Measurements from ENCODE around the gene LYRM9. TPM values are rescaled to one million over a fixed set of nuclear protein-coding genes. Genes with fewer than 3 reads are reported as not detected.

LYRM9 gene
- total and polyA plus RNA-seq, 5 donors from 2014 or later = 7.5 to 18.4 (median 15.8) TPM

DNA sequence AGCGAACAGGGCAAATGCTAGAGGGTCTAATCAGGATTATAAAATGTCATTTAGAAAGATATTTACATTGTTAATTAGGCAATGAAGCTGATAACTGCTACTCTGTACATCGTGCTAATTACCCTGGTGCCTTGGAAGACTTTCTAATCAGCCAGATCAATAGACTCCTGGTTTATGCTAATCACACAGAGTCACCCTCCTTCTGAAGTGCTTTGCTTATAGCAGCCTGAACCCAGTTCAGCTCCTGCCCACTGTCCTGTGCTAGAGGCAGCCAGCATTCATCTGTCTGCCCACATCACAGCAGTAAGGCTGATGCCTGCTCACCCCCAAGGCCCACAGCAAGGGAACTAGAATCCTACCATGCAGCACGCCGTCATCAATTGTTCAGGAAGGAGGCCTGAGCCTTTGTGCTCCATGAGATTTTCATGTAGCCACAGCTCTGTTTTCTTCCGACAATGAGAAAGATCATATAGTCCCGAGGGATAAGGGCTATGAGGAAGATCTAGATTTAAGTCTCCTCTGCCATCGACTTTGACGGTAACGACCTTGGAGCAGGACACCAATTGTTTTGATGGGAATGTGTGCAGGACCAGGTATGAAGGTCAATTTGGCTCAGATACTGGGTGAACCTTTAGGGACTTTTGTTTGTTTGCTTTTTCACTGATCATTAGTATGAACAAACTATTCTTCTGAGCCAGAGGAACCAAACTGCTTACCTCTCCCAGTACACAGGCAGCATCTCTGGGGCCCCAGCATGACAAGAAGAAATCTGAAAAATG is 12.5 kb upstream of the LYRM9 start:
- H3K9me3 Mint-ChIP-seq = peaks cover 0 to 2% (median 0%) of the 10 kb centered on the region in 7 donors
- no peak overlapping the region for H3K4me3 ChIP-seq (ENCODE audit: low read depth, low read length)
- H3K4me1 ChIP-seq (ENCODE audit: control insufficient read depth, insufficient read depth, low read length, poor library complexity, severe bottlenecking) = no peaks in the 10 kb centered on the region
- H3K4me1 Mint-ChIP-seq = no peaks in the 10 kb centered on the region
- no peak overlapping the region for H3K27ac Mint-ChIP-seq
- no peaks in the 10 kb centered on the region for H3K9me3 ChIP-seq (ENCODE audit: control insufficient read depth in 2 of 2, low read length in 2 of 2)
- H3K27me3 ChIP-seq (ENCODE audit: control insufficient read depth, insufficient read depth, low read length) = peaks cover 19% of the 10 kb centered on the region
- ATAC-seq (ENCODE audit: low read depth in 2 of 2) = no peak
- peaks cover 26% of the 10 kb centered on the region for H3K27me3 Mint-ChIP-seq
- no peak overlapping the region for H3K27ac ChIP-seq (ENCODE audit: insufficient read depth, low read length, poor library complexity, severe bottlenecking)
- H3K36me3 ChIP-seq (ENCODE audit: control insufficient read depth, insufficient read depth, low read length) = no peaks in the 10 kb centered on the region
- H3K36me3 Mint-ChIP-seq = no peaks in the 10 kb centered on the region
- no peak overlapping the region for H3K4me3 Mint-ChIP-seq
- no peak for DNase-seq

DNA sequence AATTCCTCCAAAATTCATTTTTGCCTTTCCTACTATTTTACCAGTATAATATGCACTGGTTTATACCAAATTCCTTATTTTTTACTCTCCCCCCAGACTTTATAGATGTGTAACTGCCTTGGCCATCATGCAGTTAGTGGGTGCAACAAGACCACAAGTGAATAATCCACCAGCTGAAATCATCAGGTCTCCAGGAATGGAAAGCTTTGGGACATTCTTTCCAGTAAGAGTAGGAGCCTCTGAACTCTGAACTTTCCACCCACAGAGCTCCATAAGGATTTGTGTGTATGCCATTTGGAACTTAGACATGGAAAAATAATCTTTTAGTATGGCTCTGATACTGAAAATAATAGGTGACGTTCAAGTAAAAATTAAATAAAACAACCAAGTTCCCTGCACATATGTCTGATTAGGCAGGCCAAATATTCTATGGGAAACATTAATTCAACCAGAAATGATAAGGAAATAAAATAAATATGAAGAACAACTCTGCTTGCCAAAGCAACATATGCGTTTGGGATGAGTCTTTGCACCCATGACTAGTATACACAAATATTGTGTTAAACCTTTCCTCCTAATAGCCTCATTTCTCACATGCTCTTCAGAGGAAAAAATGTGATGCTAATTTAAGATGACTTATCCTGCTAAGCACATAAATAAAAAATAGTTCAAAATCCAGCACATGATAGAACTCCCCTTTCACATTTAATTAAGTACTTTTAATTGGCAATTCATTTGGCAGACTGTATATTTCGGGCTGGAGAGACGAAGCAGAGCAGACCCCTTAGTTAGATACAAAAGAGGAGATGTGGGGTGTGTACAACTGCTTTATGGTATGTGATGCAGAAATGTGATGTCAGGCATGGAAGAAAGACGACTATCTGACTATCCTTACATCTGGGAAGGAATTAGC is 11.6 kb upstream of the LYRM9 start:
- no peak overlapping the region for H3K27ac ChIP-seq (ENCODE audit: insufficient read depth, low read length, poor library complexity, severe bottlenecking)

DNA sequence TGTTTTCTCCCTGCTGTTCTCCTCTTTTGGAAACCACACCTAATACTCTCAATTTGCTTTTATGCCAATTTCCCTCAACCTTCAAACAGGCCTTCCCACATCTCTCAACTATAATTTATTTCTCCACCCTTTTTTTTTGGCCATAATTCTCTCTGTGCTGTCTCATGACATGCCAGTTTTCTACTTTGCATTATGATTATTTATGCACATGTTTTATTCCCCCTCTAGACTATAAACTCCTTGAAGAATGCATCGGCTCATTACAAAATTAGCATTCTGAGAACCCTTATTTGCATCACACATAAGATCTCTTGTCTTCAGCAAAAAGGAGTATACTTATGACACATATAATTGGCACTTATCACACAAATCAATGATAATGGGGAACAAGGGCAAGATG is 10.9 kb upstream of the LYRM9 start:
- Mint-ChIP-seq H3K27me3 (peaks cover 26% of the 10 kb centered on the region), H3K4me1 (no peaks in the 10 kb centered on the region), H3K36me3 (no peaks in the 10 kb centered on the region), H3K4me3 (no peak overlapping the region), H3K27ac (peak overlapping the region in 1 of 3 donors; percentile 53), H3K9me3 (peaks cover 0 to 2% (median 0%) of the 10 kb centered on the region in 7 donors)
- H3K27me3 ChIP-seq (ENCODE audit: control insufficient read depth, insufficient read depth, low read length) = peaks cover 19% of the 10 kb centered on the region
- no peaks in the 10 kb centered on the region for H3K9me3 ChIP-seq (ENCODE audit: control insufficient read depth in 2 of 2, low read length in 2 of 2)
- no peak overlapping the region for H3K27ac ChIP-seq (ENCODE audit: insufficient read depth, low read length, poor library complexity, severe bottlenecking)
- no peaks in the 10 kb centered on the region for H3K36me3 ChIP-seq (ENCODE audit: control insufficient read depth, insufficient read depth, low read length)
- no peak for DNase-seq
- no peaks in the 10 kb centered on the region for H3K4me1 ChIP-seq (ENCODE audit: control insufficient read depth, insufficient read depth, low read length, poor library complexity, severe bottlenecking)
- H3K4me3 ChIP-seq (ENCODE audit: low read depth, low read length) = no peak overlapping the region
- no peak for ATAC-seq (ENCODE audit: low read depth in 2 of 2)

More for the DNA sequence above, 11.6 kb upstream of the LYRM9 start:
- ATAC-seq (ENCODE audit: low read depth in 2 of 2) (no peak), DNase-seq (no peak)
- peaks cover 26% of the 10 kb centered on the region for H3K27me3 Mint-ChIP-seq
- no peak overlapping the region for H3K4me3 ChIP-seq (ENCODE audit: low read depth, low read length)
- H3K27me3 ChIP-seq (ENCODE audit: control insufficient read depth, insufficient read depth, low read length) = peaks cover 19% of the 10 kb centered on the region
- no peaks in the 10 kb centered on the region for H3K9me3 ChIP-seq (ENCODE audit: control insufficient read depth in 2 of 2, low read length in 2 of 2)
- H3K36me3 ChIP-seq (ENCODE audit: control insufficient read depth, insufficient read depth, low read length) = no peaks in the 10 kb centered on the region
- H3K4me1 Mint-ChIP-seq = no peaks in the 10 kb centered on the region
- H3K27ac Mint-ChIP-seq = peak overlapping the region in 1 of 3 donors; percentile 45
- peaks cover 0 to 2% (median 0%) of the 10 kb centered on the region in 7 donors for H3K9me3 Mint-ChIP-seq
- H3K36me3 Mint-ChIP-seq = no peaks in the 10 kb centered on the region
- no peaks in the 10 kb centered on the region for H3K4me1 ChIP-seq (ENCODE audit: control insufficient read depth, insufficient read depth, low read length, poor library complexity, severe bottlenecking)
- H3K4me3 Mint-ChIP-seq = no peak overlapping the region

DNA sequence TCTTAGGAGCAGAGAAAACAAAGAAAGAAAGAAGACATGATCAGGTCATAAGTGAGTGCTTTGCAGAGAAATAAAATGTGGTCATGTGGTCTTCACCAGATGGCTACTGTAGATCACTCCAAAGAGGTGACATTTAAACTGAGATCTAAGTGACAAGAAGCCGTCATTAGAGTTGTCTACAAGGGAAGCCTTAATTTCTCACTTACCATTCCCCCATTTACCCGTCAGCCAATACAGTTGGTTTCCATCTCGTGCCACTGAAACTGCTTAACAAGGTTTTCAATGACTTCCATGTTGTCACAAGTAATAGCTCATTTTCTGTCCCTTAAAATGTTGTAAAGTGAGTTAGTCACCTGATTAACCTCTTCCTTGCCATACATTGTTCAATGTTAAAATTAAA is 6.4 kb upstream of the LYRM9 start:
- H3K36me3 ChIP-seq (ENCODE audit: control insufficient read depth, insufficient read depth, low read length) = no peaks in the 10 kb centered on the region
- no peak overlapping the region for H3K27ac ChIP-seq (ENCODE audit: insufficient read depth, low read length, poor library complexity, severe bottlenecking)
- peaks cover 0 to 3% (median 0%) of the 10 kb centered on the region in 7 donors for H3K9me3 Mint-ChIP-seq
- ATAC-seq (ENCODE audit: low read depth in 2 of 2) = no peak
- H3K4me3 Mint-ChIP-seq = no peak overlapping the region
- DNase-seq = no peak
- H3K4me1 ChIP-seq (ENCODE audit: control insufficient read depth, insufficient read depth, low read length, poor library complexity, severe bottlenecking) = no peaks in the 10 kb centered on the region
- peaks cover 22% of the 10 kb centered on the region for H3K27me3 ChIP-seq (ENCODE audit: control insufficient read depth, insufficient read depth, low read length)
- peaks cover 50% of the 10 kb centered on the region for H3K27me3 Mint-ChIP-seq
- peaks cover 0 to under 1% (median 0%) of the 10 kb centered on the region in 4 donors for H3K4me1 Mint-ChIP-seq
- H3K4me3 ChIP-seq (ENCODE audit: low read depth, low read length) = no peak overlapping the region
- no peaks in the 10 kb centered on the region for H3K9me3 ChIP-seq (ENCODE audit: control insufficient read depth in 2 of 2, low read length in 2 of 2)
- no peaks in the 10 kb centered on the region for H3K36me3 Mint-ChIP-seq
- H3K27ac Mint-ChIP-seq = peak overlapping the region in 1 of 3 donors; percentile 9

DNA sequence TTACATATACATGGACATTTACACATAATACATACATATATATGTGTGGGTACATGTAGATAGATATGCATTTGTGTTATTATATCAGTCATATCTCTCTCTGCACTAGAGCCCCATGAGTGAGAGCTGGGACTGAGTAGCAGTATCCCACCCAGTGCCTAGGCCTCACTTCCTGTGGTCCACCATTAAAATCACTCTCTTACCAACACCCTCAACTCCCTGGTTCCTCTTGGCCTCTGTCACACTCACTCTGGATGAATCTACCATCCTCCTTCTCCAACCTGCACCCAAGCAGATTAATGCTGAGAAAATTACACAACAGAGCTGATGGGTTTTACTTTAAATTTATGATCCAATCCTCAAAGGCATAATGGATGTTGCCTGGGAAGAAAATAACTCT is 4.9 kb upstream of the LYRM9 start:
- Mint-ChIP-seq H3K4me1 (peaks cover 0 to 13% (median 8%) of the 10 kb centered on the region in 4 donors), H3K27ac (peak overlapping the region in 1 of 3 donors; percentile 16), H3K4me3 (no peak overlapping the region), H3K36me3 (no peaks in the 10 kb centered on the region), H3K27me3 (peaks cover 55% of the 10 kb centered on the region), H3K9me3 (peaks cover 0 to 3% (median 0%) of the 10 kb centered on the region in 7 donors)
- ATAC-seq (ENCODE audit: low read depth in 2 of 2) (no peak), DNase-seq (no peak)
- peaks cover 4% of the 10 kb centered on the region for H3K4me1 ChIP-seq (ENCODE audit: control insufficient read depth, insufficient read depth, low read length, poor library complexity, severe bottlenecking)
- no peaks in the 10 kb centered on the region for H3K36me3 ChIP-seq (ENCODE audit: control insufficient read depth, insufficient read depth, low read length)
- no peak overlapping the region for H3K27ac ChIP-seq (ENCODE audit: insufficient read depth, low read length, poor library complexity, severe bottlenecking)
- H3K27me3 ChIP-seq (ENCODE audit: control insufficient read depth, insufficient read depth, low read length) = peaks cover 29% of the 10 kb centered on the region
- no peak overlapping the region for H3K4me3 ChIP-seq (ENCODE audit: low read depth, low read length)
- H3K9me3 ChIP-seq (ENCODE audit: control insufficient read depth in 2 of 2, low read length in 2 of 2) = no peaks in the 10 kb centered on the region

DNA sequence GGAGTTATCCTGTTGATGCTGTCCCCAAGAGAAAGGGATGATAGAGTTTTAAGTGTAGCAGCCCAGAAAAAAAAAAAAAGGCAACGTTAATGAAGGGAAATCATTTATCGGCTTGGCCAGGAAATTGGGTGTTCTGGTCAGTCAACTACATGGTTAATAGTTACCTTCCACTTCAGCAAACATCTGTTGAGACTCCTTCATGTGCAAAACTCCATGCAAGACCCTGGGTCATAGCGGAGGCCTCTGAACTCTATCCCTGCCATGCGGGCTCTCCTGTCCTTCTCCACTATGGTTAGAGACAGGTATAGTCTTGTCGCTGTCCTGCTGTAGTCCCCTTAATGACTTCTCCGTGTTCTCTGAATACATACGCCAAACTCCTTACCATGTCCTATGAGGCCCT is 3.5 kb upstream of the LYRM9 start:
- H3K27me3 ChIP-seq (ENCODE audit: control insufficient read depth, insufficient read depth, low read length) = peaks cover 22% of the 10 kb centered on the region
- no peaks in the 10 kb centered on the region for H3K9me3 ChIP-seq (ENCODE audit: control insufficient read depth in 2 of 2, low read length in 2 of 2)
- Mint-ChIP-seq H3K4me1 (peaks cover 0 to 23% (median 14%) of the 10 kb centered on the region in 4 donors), H3K36me3 (no peaks in the 10 kb centered on the region), H3K27me3 (peaks cover 56% of the 10 kb centered on the region), H3K9me3 (peaks cover 0 to 3% (median 0%) of the 10 kb centered on the region in 7 donors), H3K27ac (no peak overlapping the region), H3K4me3 (peak overlapping the region in 1 of 4 donors; percentile 7)
- H3K27ac ChIP-seq (ENCODE audit: insufficient read depth, low read length, poor library complexity, severe bottlenecking) = no peak overlapping the region
- ATAC-seq (ENCODE audit: low read depth in 2 of 2) (no peak), DNase-seq (no peak)
- H3K4me1 ChIP-seq (ENCODE audit: control insufficient read depth, insufficient read depth, low read length, poor library complexity, severe bottlenecking) = peaks cover 12% of the 10 kb centered on the region
- no peak overlapping the region for H3K4me3 ChIP-seq (ENCODE audit: low read depth, low read length)
- H3K36me3 ChIP-seq (ENCODE audit: control insufficient read depth, insufficient read depth, low read length) = no peaks in the 10 kb centered on the region

DNA sequence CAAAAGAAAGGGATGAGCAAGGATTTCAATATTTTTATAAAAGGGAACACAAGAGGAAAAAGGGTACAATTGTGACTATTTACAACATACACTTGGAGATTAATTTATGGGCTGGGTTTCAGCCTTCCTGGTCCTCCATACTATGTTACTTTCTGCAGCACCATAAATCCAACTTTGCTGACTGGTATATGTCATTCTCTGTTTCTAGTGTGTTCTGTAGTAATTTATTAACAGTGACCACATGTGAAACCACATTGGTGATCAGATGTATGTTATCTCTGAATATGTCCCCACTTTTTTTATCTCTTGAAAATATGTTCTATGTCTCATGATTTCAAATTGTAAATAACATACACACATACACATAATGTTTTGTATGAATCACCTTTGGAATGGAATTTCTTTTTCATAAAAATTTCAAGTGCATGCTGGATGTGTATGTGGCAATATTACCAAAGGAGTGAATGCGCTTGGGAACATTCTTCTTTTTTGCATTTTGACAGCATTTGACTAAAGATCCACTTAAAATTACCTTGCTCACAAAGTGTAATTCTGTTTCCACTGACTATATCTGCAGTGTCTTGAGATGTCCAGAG is 2.9 kb upstream of the LYRM9 start:
- H3K9me3 ChIP-seq (ENCODE audit: control insufficient read depth in 2 of 2, low read length in 2 of 2) = no peaks in the 10 kb centered on the region
- Mint-ChIP-seq H3K36me3 (no peaks in the 10 kb centered on the region), H3K27me3 (peaks cover 56% of the 10 kb centered on the region), H3K4me1 (peaks cover 0 to 27% (median 18%) of the 10 kb centered on the region in 4 donors), H3K27ac (no peak overlapping the region), H3K9me3 (peaks cover 0 to 3% (median 0%) of the 10 kb centered on the region in 7 donors), H3K4me3 (peak overlapping the region in 1 of 4 donors; percentile 4)
- H3K27ac ChIP-seq (ENCODE audit: insufficient read depth, low read length, poor library complexity, severe bottlenecking) = no peak overlapping the region
- H3K27me3 ChIP-seq (ENCODE audit: control insufficient read depth, insufficient read depth, low read length) = peaks cover 22% of the 10 kb centered on the region
- H3K36me3 ChIP-seq (ENCODE audit: control insufficient read depth, insufficient read depth, low read length) = no peaks in the 10 kb centered on the region
- ATAC-seq (ENCODE audit: low read depth in 2 of 2) (no peak), DNase-seq (no peak)
- H3K4me3 ChIP-seq (ENCODE audit: low read depth, low read length) = no peak overlapping the region
- H3K4me1 ChIP-seq (ENCODE audit: control insufficient read depth, insufficient read depth, low read length, poor library complexity, severe bottlenecking) = peaks cover 12% of the 10 kb centered on the region
